HepG2 (cell line): ENCODE measurements around the gene TMEM271. TPM values are rescaled to one million over a fixed set of nuclear protein-coding genes. Genes with fewer than 3 reads are reported as not detected.

Experiments
- ATAC-seq: fragments of 200-7000 bp; cut with Tn5 transposase; 3 replicates; pipeline ENCODE4 v1.9.1; 2020; ENCODE audit warnings: mild to moderate bottlenecking, moderate library complexity
- BruUV-seq: library from RNA; stranded (reverse); fragments of 400-500 nt; replicated peaks from 2 replicates; lab custom pipeline; 2021; lab: Mats Ljungman, UMichigan
- CTCF ChIA-PET: fragments of 300-600 bp; formaldehyde crosslinking; extraction: SDS; loops from one replicate; lab custom pipeline; 2021; ENCODE audit warnings: low total read pairs, inconsistent platforms, low intra/inter-chr PET ratio; lab: Yijun Ruan, JAX
- POLR2A ChIA-PET: fragments of 350-600 bp; sonication (Branson Sonifier 250); formaldehyde crosslinking; loops from one replicate; lab custom pipeline; 2020; ENCODE audit warnings: antibody characterized with exemption, inconsistent platforms; lab: Yijun Ruan, JAX
- DNase-seq: peaks from one replicate; pipeline ENCODE4 v3.0.0-alpha.2; 2015; ENCODE audit warnings: low spot score
- FAIRE-seq: peaks from 3 replicates; lab custom pipeline; 2011; peaks lifted over from hg19 to GRCh38; lab: Jason Lieb, UNC
- H2AFZ ChIP-seq: one replicate; pipeline ENCODE4 v1.6.1; 2011; ENCODE audit warnings: low read length, inconsistent platforms
- H3K27ac ChIP-seq: fragments of 300-600 bp; 3 replicates; pipeline ENCODE4 v1.8.0; 2011; ENCODE audit warnings: mixed run types, mild to moderate bottlenecking, mixed read lengths, low read length, inconsistent platforms; ENCODE audit not compliant: insufficient read depth; ENCODE audit errors: extremely low read length
- H3K27me3 ChIP-seq, 2 experiments: fragments of 200-600 bp in 1 of 2; 2 replicates in 1 of 2; 3 replicates in 1 of 2; pipeline versions ENCODE4 v1.6.0 to v1.8.0; 2011; ENCODE audit warnings: low read length in 2 of 2, mild to moderate bottlenecking in 2 of 2, moderate library complexity in 2 of 2, inconsistent platforms in 1 of 2; ENCODE audit not compliant: insufficient read depth in 2 of 2, control insufficient read depth in 1 of 2
- H3K36me3 ChIP-seq, 2 experiments: fragments of 200-600 bp in 1 of 2; replicated peaks in 1 of 2; 2 replicates in 1 of 2; 3 replicates in 1 of 2; pipeline versions ENCODE4 v1.5.1 to v1.8.0; 2011; ENCODE audit warnings: low read length in 2 of 2, inconsistent platforms in 1 of 2; ENCODE audit not compliant: insufficient read depth in 2 of 2, control insufficient read depth in 1 of 2
- H3K4me1 ChIP-seq: 2 replicates; pipeline ENCODE4 v1.5.1; 2012; ENCODE audit warnings: low read length, inconsistent platforms; ENCODE audit not compliant: insufficient read depth
- H3K4me2 ChIP-seq: 2 replicates; pipeline ENCODE4 v1.6.0; 2011; ENCODE audit warnings: low read depth, low read length, inconsistent platforms
- H3K4me3 ChIP-seq, 3 experiments: fragments of 200-600 bp in 1 of 3; sonication (generic), shearing (Covaris generic) in 1 of 3; replicated peaks in 1 of 3; 2 replicates each; pipeline ENCODE4 v1.5.1; 2011 to 2016; ENCODE audit warnings: low read length in 3 of 3, inconsistent platforms in 2 of 3, low read depth in 2 of 3, mild to moderate bottlenecking in 2 of 3, control low read depth in 1 of 3, mixed read lengths in 1 of 3; ENCODE audit not compliant: insufficient read depth in 1 of 3
- H3K79me2 ChIP-seq: one replicate; pipeline ENCODE4 v1.6.1; 2011; ENCODE audit warnings: low read length, inconsistent platforms; ENCODE audit not compliant: insufficient read depth
- H3K9ac ChIP-seq: 2 replicates; pipeline ENCODE4 v1.6.0; 2011; ENCODE audit warnings: mild to moderate bottlenecking, low read depth, low read length, inconsistent platforms; ENCODE audit not compliant: insufficient read depth
- H3K9me3 ChIP-seq: 2 replicates; pipeline ENCODE4 v1.5.1; 2012; ENCODE audit warnings: mild to moderate bottlenecking, low read length
- H4K20me1 ChIP-seq: 2 replicates; pipeline ENCODE4 v1.6.0; 2011; ENCODE audit warnings: inconsistent platforms, mild to moderate bottlenecking, low read length, moderate library complexity; ENCODE audit not compliant: insufficient read depth
- ARNT ChIP-seq: fragments of 450-650 bp; IDR thresholded peaks from 2 replicates; pipeline ENCODE4 v1.6.1; 2017
- CERS6 ChIP-seq: sonication (generic); formaldehyde crosslinking; IDR thresholded peaks from 2 replicates; pipeline ENCODE4 v1.5.0; 2020; ENCODE audit warnings: missing genetic modification reagents
- KLF13 ChIP-seq: sonication (generic); formaldehyde crosslinking; IDR thresholded peaks from 2 replicates; pipeline ENCODE4 v1.4.0; 2020; ENCODE audit warnings: mild to moderate bottlenecking, missing genetic modification reagents
- MED8 ChIP-seq: sonication (generic); formaldehyde crosslinking; IDR thresholded peaks from 2 replicates; pipeline ENCODE4 v1.8.1; 2023; ENCODE audit warnings: mild to moderate bottlenecking, missing genetic modification reagents; ENCODE audit not compliant: insufficient replicate concordance
- NCOA5 ChIP-seq: sonication (generic); formaldehyde crosslinking; IDR thresholded peaks from 2 replicates; pipeline ENCODE4 v1.4.0; 2020; ENCODE audit warnings: missing genetic modification reagents
- RBM39 ChIP-seq: fragments of 200-400 bp; formaldehyde crosslinking; IDR thresholded peaks from one replicate; pipeline ENCODE4 v1.6.1; 2018; ENCODE audit warnings: antibody characterized with exemption, mild to moderate bottlenecking, low read depth, low read length; ENCODE audit not compliant: poor library complexity, severe bottlenecking
- YY1 ChIP-seq: IDR thresholded peaks from 2 replicates; pipeline ENCODE4 v1.6.1; 2011; ENCODE audit warnings: low read length, low read depth, moderate library complexity, mild to moderate bottlenecking; ENCODE audit not compliant: insufficient read depth, insufficient replicate concordance
- ZBTB37 ChIP-seq: sonication (generic); formaldehyde crosslinking; IDR thresholded peaks from 2 replicates; pipeline ENCODE4 v1.4.0; 2020; ENCODE audit warnings: mild to moderate bottlenecking, missing genetic modification reagents
- ZNF639 ChIP-seq: conservative IDR thresholded peaks from 2 replicates; pipeline ENCODE4 v1.6.1; 2018; ENCODE audit warnings: missing genetic modification reagents
- ZNF724P ChIP-seq: sonication (generic); formaldehyde crosslinking; IDR thresholded peaks from 2 replicates; pipeline ENCODE4 v1.8.0; 2022; ENCODE audit warnings: missing genetic modification reagents, borderline replicate concordance
- ZNF883 ChIP-seq: sonication (generic); formaldehyde crosslinking; IDR thresholded peaks from 2 replicates; pipeline ENCODE4 v1.5.1; 2020; ENCODE audit warnings: mild to moderate bottlenecking, missing genetic modification reagents; ENCODE audit errors: not compliant biosample characterization
- WGBS: methylation state at CpG from one replicate; pipeline ENCODE4 v1.1.6; 2017; ENCODE audit warnings: low lambda C conversion rate; 5-methylcytosine and 5-hydroxymethylcytosine counted together
- in situ Hi-C: cut with HindIII; loops from 2 replicates; pipeline ENCODE4 v1.10.0; 2017; ENCODE audit warnings: low pct_unique_long_range_greater_than_20kb; ENCODE audit not compliant: extremely low pct_ligation_motif_present
- intact Hi-C: fragments of 100-400 bp; cut with micrococcal nuclease; formaldehyde crosslinking; loops from one replicate; pipeline ENCODE4 v1.10.0; 2022; ENCODE audit not compliant: unreplicated experiment
- polyA plus RNA-seq, 8 experiments: library from polyadenylated mRNA; depleted of rRNA in 3 of 8; stranded (reverse) in 7 of 8; unstranded in 1 of 8; fragments of >200 nt; fragmentation: Illumina TruSeq in 4 of 8; extraction: Trizol in 4 of 8; gene quantifications; 2 replicates each; pipeline versions ENCODE4 v1.2.1 to v1.2.3, GENCODE V29; 2011 to 2016; ENCODE audit warnings: low read depth in 4 of 8, missing spikeins in 1 of 8, mixed read lengths in 1 of 8; ENCODE audit not compliant: insufficient read depth in 1 of 8
- total RNA-seq, 5 experiments: library from RNA; depleted of rRNA; stranded (reverse); fragments of >200 nt; fragmentation: Illumina TruSeq; extraction: Trizol; gene quantifications; 2 replicates each; pipeline ENCODE4 v1.2.3, GENCODE V29; 2016; ENCODE audit warnings: low read depth in 1 of 5
- TF ChIP-seq, protein P1 (sequence below): sonication (generic); formaldehyde crosslinking; IDR thresholded peaks from 2 replicates; pipeline ENCODE4 v1.5.0; 2020; ENCODE audit warnings: missing genetic modification reagents
- TF ChIP-seq, protein P2 (sequence below): sonication (generic); formaldehyde crosslinking; IDR thresholded peaks from 2 replicates; pipeline ENCODE4 v1.4.0; 2020; ENCODE audit warnings: missing genetic modification reagents, low read depth, mild to moderate bottlenecking, borderline replicate concordance

The TMEM271 gene
- total and polyA plus RNA-seq, 2 of the 13 experiments (the other 11 are each of a cell fraction or from before 2014, with no cell fraction given) = not detected

GRCh38 chr4:616091-616490 is 40.0 kb upstream of the TMEM271 start:
- FAIRE-seq = no peak
- TF ChIP-seq ZBTB37 (CRISPR knock-in tag) (no peak), KLF13 (no peak), YY1 (no peak)
- no TSS peak for BruUV-seq

GRCh38 chr4:613126-613525 is 37.0 kb upstream of the TMEM271 start:
- CTCF ChIA-PET = no interaction called here
- no peak for TF ChIP-seq CERS6 (CRISPR knock-in tag)
- TF ChIP-seq, protein P1, sequence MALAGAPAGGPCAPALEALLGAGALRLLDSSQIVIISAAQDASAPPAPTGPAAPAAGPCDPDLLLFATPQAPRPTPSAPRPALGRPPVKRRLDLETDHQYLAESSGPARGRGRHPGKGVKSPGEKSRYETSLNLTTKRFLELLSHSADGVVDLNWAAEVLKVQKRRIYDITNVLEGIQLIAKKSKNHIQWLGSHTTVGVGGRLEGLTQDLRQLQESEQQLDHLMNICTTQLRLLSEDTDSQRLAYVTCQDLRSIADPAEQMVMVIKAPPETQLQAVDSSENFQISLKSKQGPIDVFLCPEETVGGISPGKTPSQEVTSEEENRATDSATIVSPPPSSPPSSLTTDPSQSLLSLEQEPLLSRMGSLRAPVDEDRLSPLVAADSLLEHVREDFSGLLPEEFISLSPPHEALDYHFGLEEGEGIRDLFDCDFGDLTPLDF (CRISPR knock-in tag) = no peak
- no peak for TF ChIP-seq ZNF724P
- TF ChIP-seq ZNF639 (CRISPR knock-in tag) = no peak
- TF ChIP-seq MED8 (CRISPR knock-in tag) = no peak
- no peak for TF ChIP-seq NCOA5 (CRISPR knock-in tag)
- TF ChIP-seq, protein P2, sequence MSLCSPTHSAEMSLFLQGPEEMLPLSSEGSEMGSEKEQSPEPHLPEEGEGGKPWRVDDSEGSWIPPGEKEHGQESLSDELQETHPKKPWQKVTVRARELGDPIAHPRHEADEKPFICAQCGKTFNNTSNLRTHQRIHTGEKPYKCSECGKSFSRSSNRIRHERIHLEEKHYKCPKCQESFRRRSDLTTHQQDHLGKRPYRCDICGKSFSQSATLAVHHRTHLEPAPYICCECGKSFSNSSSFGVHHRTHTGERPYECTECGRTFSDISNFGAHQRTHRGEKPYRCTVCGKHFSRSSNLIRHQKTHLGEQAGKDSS (CRISPR knock-in tag) = no peak
- no peak for TF ChIP-seq RBM39
- TF ChIP-seq ARNT = no peak
- TF ChIP-seq ZNF883 = no peak

More at GRCh38 chr4:616091-616490, 40.0 kb upstream of the TMEM271 start:
- ChIA-PET CTCF (no interaction called here), POLR2A (no interaction called here)
- Histone ChIP-seq H3K27me3 (peaks cover 0 to 46% of the 10 kb centered on the region in 2 experiments; a peak in 4 of 5 replicates), H3K27ac (no peak overlapping the region), H3K4me1 (no peaks in the 10 kb centered on the region), H3K4me3 (no peak overlapping the region), H3K36me3 (no peaks in the 10 kb centered on the region), H3K4me2 (no peak overlapping the region), H4K20me1 (no peaks in the 10 kb centered on the region), H2AFZ (no peak overlapping the region), H3K9ac (no peak overlapping the region), H3K9me3 (no peaks in the 10 kb centered on the region), H3K79me2 (no peaks in the 10 kb centered on the region)
- intact Hi-C loops = no loop called here
- WGBS = 6% methylated on average over 1 of the region's 1 CpG
- in situ Hi-C loops = no loop called here
- DNase-seq (no peak), ATAC-seq (no peak)

More at GRCh38 chr4:613126-613525, 37.0 kb upstream of the TMEM271 start:
- BruUV-seq = no TSS peak
- Histone ChIP-seq H3K9ac (no peak overlapping the region), H3K9me3 (peaks cover 5% of the 10 kb centered on the region; the same call in 1 of the 2 replicates), H2AFZ (no peak overlapping the region), H3K4me1 (no peaks in the 10 kb centered on the region), H3K4me2 (no peak overlapping the region), H3K27me3 (peaks cover 3 to 53% of the 10 kb centered on the region in 2 experiments), H3K4me3 (no peak overlapping the region), H3K27ac (no peak overlapping the region), H3K36me3 (no peaks in the 10 kb centered on the region), H4K20me1 (no peaks in the 10 kb centered on the region), H3K79me2 (no peaks in the 10 kb centered on the region)
- no peak for FAIRE-seq
- intact Hi-C loops (no loop called here), in situ Hi-C loops (no loop called here)
- WGBS = 15% methylated on average over 3 of the region's 9 CpGs
- POLR2A ChIA-PET = no interaction called here
- no peak for ATAC-seq
- DNase-seq = no peak
